Lung (tissue), 12 donors: ENCODE results near the gene TIMP3. TPM values are rescaled to one million over a fixed set of nuclear protein-coding genes. Genes with fewer than 3 reads are reported as not detected.
A peak's percentile ranks its signal among the peaks of the same experiment; 100 is the strongest.

Experiments
- ATAC-seq: fragments of 200-7000 bp; cut with Tn5 transposase; one replicate; pipeline ENCODE4 v1.9.1; 2020; ENCODE audit warnings: moderate number of reproducible peaks; ENCODE audit not compliant: insufficient read depth, low FRiP score
- DNase-seq, 3 donors: peaks; one replicate each; pipeline ENCODE4 v3.0.0-alpha.2; 2013 to 2017
- H3K27ac ChIP-seq, 2 donors: one replicate each; pipeline ENCODE4 v1.5.1; 2013; ENCODE audit warnings: mild to moderate bottlenecking in 2 of 2, moderate library complexity in 2 of 2, control low read depth in 1 of 2, inconsistent platforms in 1 of 2, low read depth in 1 of 2, low read length in 1 of 2
- H3K27me3 ChIP-seq, 3 donors: one replicate each; pipeline ENCODE4 v1.5.1; 2013; ENCODE audit warnings: low read length in 2 of 3; ENCODE audit not compliant: control insufficient read depth in 3 of 3, insufficient read depth in 3 of 3
- H3K36me3 ChIP-seq, 4 donors: one replicate each; pipeline ENCODE4 v1.5.1; 2013; ENCODE audit warnings: low read length in 4 of 4, mild to moderate bottlenecking in 1 of 4, moderate library complexity in 1 of 4; ENCODE audit not compliant: control insufficient read depth in 4 of 4, insufficient read depth in 4 of 4
- H3K4me1 ChIP-seq, 5 donors: one replicate each; pipeline ENCODE4 v1.5.1; 2013; ENCODE audit warnings: low read length in 5 of 5, mild to moderate bottlenecking in 2 of 5, moderate library complexity in 1 of 5; ENCODE audit not compliant: control insufficient read depth in 5 of 5, insufficient read depth in 5 of 5
- H3K4me3 ChIP-seq: one replicate; pipeline ENCODE4 v1.5.1; 2013; ENCODE audit warnings: mild to moderate bottlenecking, control low read depth, moderate library complexity
- H3K9ac ChIP-seq, 2 donors: one replicate each; pipeline ENCODE4 v1.5.1; 2013; ENCODE audit warnings: low read length in 2 of 2, control low read depth in 1 of 2; ENCODE audit not compliant: insufficient read depth in 1 of 2
- H3K9me3 ChIP-seq, 4 donors: one replicate each; pipeline ENCODE4 v1.5.1; 2013; ENCODE audit warnings: low read length in 3 of 4, mild to moderate bottlenecking in 1 of 4, moderate library complexity in 1 of 4; ENCODE audit not compliant: control insufficient read depth in 4 of 4, insufficient read depth in 3 of 4
- whole genome bisulfite sequencing, 2 donors: extraction: QIAGEN DNeasy Blood & Tissue Kit; methylation state at CpG; one replicate each; pipeline ENCODE4 v1.1.7; 2013; 5-methylcytosine and 5-hydroxymethylcytosine counted together
- polyA plus RNA-seq, 2 donors: library from polyadenylated mRNA; stranded (reverse); fragments of 200-250 nt; gene quantifications; one replicate each; pipeline ENCODE4 v1.2.1, GENCODE V29; 2013
- total RNA-seq, 2 donors: library from RNA; depleted of rRNA in 1 of 2; stranded (reverse); fragments of >200 nt in 1 of 2; gene quantifications; one replicate each; pipeline ENCODE4 v1.2.1, GENCODE V29; 2014 to 2021
- TF ChIP-seq, protein P1 (sequence below): IDR thresholded peaks from 2 replicates; pipeline ENCODE4 v1.5.1; 2012; ENCODE audit warnings: mild to moderate bottlenecking; ENCODE audit errors: control extremely low read depth, extremely low read depth
- donor health status: control.
- donor health status: control.
- donor health status: Bipolar disorder and iron deficiency.
- donor health status: healthy.
- donor health status: DM: yes; HTN: yes; CAD: no.

The TIMP3 gene
- total and polyA plus RNA-seq, 4 donors = 129 to 547 (median 239) TPM

- Histone ChIP-seq H3K4me1 (peaks cover 0 to 8% (median 5%) of the 10 kb centered on the region in 5 donors), H3K36me3 (no peaks in the 10 kb centered on the region), H3K27ac (no peak overlapping the region), H3K9me3 (peaks cover 0 to 2% (median 0%) of the 10 kb centered on the region in 4 donors), H3K27me3 (no peaks in the 10 kb centered on the region), H3K4me3 (no peak overlapping the region), H3K9ac (no peak overlapping the region)
- TF ChIP-seq, protein P1, sequence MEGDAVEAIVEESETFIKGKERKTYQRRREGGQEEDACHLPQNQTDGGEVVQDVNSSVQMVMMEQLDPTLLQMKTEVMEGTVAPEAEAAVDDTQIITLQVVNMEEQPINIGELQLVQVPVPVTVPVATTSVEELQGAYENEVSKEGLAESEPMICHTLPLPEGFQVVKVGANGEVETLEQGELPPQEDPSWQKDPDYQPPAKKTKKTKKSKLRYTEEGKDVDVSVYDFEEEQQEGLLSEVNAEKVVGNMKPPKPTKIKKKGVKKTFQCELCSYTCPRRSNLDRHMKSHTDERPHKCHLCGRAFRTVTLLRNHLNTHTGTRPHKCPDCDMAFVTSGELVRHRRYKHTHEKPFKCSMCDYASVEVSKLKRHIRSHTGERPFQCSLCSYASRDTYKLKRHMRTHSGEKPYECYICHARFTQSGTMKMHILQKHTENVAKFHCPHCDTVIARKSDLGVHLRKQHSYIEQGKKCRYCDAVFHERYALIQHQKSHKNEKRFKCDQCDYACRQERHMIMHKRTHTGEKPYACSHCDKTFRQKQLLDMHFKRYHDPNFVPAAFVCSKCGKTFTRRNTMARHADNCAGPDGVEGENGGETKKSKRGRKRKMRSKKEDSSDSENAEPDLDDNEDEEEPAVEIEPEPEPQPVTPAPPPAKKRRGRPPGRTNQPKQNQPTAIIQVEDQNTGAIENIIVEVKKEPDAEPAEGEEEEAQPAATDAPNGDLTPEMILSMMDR = no peak
- ATAC-seq (no peak), DNase-seq (peak in 1 of 3 donors; percentile 48)
- WGBS, 2 donors = 85 to 88% methylated on average over 10 of the region's 10 CpGs
Measured at GRCh38 chr22:32794449-32795213, 6.9 kb upstream of the TIMP3 start.

DNA sequence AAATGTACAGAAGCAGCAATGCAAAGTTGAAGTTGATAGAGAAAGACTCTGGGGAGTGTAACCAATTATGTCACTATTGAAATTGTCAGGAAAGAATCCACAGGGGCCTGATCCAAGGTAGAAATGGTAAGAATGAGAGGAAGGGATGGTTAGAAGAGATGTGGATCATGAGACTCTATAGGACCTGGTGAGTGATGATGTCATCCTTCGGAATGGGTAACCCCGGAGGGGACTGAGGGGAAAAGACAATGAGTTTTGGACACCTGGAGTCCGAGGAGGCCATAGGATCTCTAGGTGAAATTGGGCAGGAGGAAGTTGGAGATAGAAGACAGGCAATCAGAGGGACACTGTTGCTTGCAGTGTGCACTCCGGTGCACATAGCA lies 6.3 kb upstream of the TIMP3 start:
- ATAC-seq (no peak), DNase-seq (no peak)
- Histone ChIP-seq H3K9me3 (no peaks in the 10 kb centered on the region), H3K27ac (no peak overlapping the region), H3K4me3 (no peak overlapping the region), H3K9ac (no peak overlapping the region), H3K27me3 (no peaks in the 10 kb centered on the region), H3K4me1 (peaks cover 0 to 12% (median 5%) of the 10 kb centered on the region in 5 donors), H3K36me3 (no peaks in the 10 kb centered on the region)
- TF ChIP-seq, protein P1 = no peak
- WGBS, 2 donors = 93 to 97% methylated on average over 4 of the region's 4 CpGs

DNA sequence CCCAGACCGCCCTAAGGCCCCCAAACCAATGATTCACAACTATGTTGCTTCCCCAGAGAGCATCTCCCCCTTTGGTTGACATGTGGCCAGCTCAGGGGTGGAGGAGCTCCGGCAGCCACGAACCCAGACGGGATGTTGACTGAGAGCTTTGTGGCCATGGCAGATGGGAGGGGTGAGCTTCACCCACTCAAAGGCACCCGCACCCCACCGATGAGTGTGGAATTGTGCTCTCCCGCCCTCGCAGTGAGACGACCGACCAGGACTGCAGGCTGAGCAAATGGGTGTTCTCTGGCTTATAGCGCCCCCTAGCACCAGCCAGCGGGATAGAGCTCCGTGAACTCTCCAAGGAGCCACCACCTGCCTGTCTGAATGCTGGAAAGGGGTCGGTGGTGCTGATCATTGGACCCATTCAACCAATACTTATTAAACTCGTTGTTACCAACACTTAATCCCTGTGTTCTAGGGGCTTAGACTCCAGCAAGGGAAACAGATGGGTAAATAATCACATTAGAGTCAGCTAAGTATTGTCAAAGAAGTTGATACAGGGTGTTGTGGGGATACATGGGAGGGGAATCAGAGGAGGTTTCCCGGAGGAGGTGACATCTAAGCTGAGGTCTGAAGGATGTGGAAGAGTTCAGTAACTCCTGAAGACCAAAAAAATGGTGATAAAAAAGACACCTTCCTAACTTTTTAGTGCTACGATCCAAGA lies 4.5 kb upstream of the TIMP3 start:
- 13 to 17% methylated on average over 17 of the region's 17 CpGs for WGBS, 2 donors
- H3K27ac ChIP-seq = no peak overlapping the region
- H3K4me1 ChIP-seq = peaks cover 0 to 21% (median 12%) of the 10 kb centered on the region in 5 donors
- no peak overlapping the region for H3K9ac ChIP-seq
- no peaks in the 10 kb centered on the region for H3K27me3 ChIP-seq
- TF ChIP-seq, protein P1 = peak; percentile 63
- no peak overlapping the region for H3K4me3 ChIP-seq
- DNase-seq = peak; percentile 73 to 85 (median 82)
- peak; percentile 58 for ATAC-seq
- no peaks in the 10 kb centered on the region for H3K9me3 ChIP-seq
- H3K36me3 ChIP-seq = no peaks in the 10 kb centered on the region
